Measurements from ENCODE around the gene AASDHPPT. TPM values are rescaled to one million over a fixed set of nuclear protein-coding genes. Genes with fewer than 3 reads are reported as not detected.
"Not testable (repeated sequence)": the region's sequence is repeated elsewhere in the genome, so short reads cannot be mapped to it uniquely, and the experiment has no call there.

The AASDHPPT gene
- total RNA-seq, 1 donor from 2014 or later = 109 TPM

GRCh38 chr11:106032861-106033260 lies 44.6 kb upstream of the AASDHPPT start:
- no peak overlapping the region for H3K4me3 Mint-ChIP-seq (ENCODE audit: unreplicated experiment)
- no peaks in the 10 kb centered on the region for H3K36me3 Mint-ChIP-seq (ENCODE audit: unreplicated experiment)
- H3K9me3 Mint-ChIP-seq (ENCODE audit: unreplicated experiment) = no peaks in the 10 kb centered on the region
- no peaks in the 10 kb centered on the region for H3K27me3 Mint-ChIP-seq (ENCODE audit: unreplicated experiment)
- H3K4me1 Mint-ChIP-seq (ENCODE audit: low read depth, unreplicated experiment) = peaks cover 2% of the 10 kb centered on the region
- no peak overlapping the region for H3K27ac Mint-ChIP-seq (ENCODE audit: unreplicated experiment)
- DNase-seq = no peak
- TF ChIP-seq, protein P1, sequence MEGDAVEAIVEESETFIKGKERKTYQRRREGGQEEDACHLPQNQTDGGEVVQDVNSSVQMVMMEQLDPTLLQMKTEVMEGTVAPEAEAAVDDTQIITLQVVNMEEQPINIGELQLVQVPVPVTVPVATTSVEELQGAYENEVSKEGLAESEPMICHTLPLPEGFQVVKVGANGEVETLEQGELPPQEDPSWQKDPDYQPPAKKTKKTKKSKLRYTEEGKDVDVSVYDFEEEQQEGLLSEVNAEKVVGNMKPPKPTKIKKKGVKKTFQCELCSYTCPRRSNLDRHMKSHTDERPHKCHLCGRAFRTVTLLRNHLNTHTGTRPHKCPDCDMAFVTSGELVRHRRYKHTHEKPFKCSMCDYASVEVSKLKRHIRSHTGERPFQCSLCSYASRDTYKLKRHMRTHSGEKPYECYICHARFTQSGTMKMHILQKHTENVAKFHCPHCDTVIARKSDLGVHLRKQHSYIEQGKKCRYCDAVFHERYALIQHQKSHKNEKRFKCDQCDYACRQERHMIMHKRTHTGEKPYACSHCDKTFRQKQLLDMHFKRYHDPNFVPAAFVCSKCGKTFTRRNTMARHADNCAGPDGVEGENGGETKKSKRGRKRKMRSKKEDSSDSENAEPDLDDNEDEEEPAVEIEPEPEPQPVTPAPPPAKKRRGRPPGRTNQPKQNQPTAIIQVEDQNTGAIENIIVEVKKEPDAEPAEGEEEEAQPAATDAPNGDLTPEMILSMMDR (IDR thresholded peaks at IDR 0.05; ENCODE audit: partially characterized antibody, unreplicated experiment) = no peak

GRCh38 chr11:106043540-106043939 lies 33.9 kb upstream of the AASDHPPT start:
- Mint-ChIP-seq H3K27ac (ENCODE audit: unreplicated experiment) (no peak overlapping the region), H3K27me3 (ENCODE audit: unreplicated experiment) (no peaks in the 10 kb centered on the region), H3K36me3 (ENCODE audit: unreplicated experiment) (no peaks in the 10 kb centered on the region), H3K4me3 (ENCODE audit: unreplicated experiment) (no peak overlapping the region), H3K4me1 (ENCODE audit: low read depth, unreplicated experiment) (peaks cover 6% of the 10 kb centered on the region), H3K9me3 (ENCODE audit: unreplicated experiment) (peaks cover 2% of the 10 kb centered on the region)
- TF ChIP-seq, protein P1 (IDR thresholded peaks at IDR 0.05; ENCODE audit: partially characterized antibody, unreplicated experiment) = no peak
- DNase-seq = no peak

- no peak overlapping the region for H3K4me3 Mint-ChIP-seq (ENCODE audit: unreplicated experiment)
- H3K27me3 Mint-ChIP-seq (ENCODE audit: unreplicated experiment) = no peaks in the 10 kb centered on the region
- DNase-seq = no peak
Measured at GRCh38 chr11:106047631-106048030, 29.8 kb upstream of the AASDHPPT start.

DNA sequence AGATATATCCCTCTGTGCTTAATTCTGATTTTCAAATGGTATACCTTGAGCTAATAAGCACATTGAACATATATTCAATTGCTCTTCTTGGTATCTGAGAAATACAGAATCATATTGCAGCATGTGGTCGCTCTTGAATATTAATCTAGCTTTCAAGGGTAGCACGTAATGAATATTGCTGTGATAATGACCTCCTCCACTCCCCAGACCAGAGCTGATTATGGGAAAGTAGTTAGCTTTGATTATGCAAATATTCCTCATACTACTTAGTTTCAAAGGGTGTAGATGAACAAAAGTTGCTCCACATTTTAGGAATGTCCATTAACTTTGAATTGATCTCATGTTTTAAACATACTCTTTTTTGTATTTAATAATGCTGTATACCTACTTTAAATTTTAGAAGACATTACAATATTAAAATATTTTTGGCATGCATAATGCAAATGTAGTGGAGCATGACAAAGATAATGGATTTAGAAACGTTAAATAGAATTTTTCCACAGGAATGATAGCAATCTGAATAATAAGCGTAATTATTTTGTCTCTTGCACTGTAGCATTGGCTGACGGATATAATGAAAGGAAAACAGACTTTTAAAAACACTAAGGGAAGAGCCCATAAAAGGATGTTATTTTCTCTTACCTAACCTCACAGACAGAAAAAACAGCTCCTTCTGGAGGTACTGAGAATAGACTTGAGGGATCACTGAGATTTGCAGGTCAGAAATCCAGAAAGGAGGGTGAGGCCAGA lies 27.6 kb upstream of the AASDHPPT start:
- Mint-ChIP-seq H3K27me3 (ENCODE audit: unreplicated experiment) (no peaks in the 10 kb centered on the region), H3K27ac (ENCODE audit: unreplicated experiment) (no peak overlapping the region), H3K36me3 (ENCODE audit: unreplicated experiment) (no peaks in the 10 kb centered on the region), H3K4me1 (ENCODE audit: low read depth, unreplicated experiment) (no peaks in the 10 kb centered on the region), H3K9me3 (ENCODE audit: unreplicated experiment) (no peaks in the 10 kb centered on the region), H3K4me3 (ENCODE audit: unreplicated experiment) (no peak overlapping the region)
- no peak for DNase-seq
- TF ChIP-seq, protein P1 (IDR thresholded peaks at IDR 0.05; ENCODE audit: partially characterized antibody, unreplicated experiment) = no peak

More at GRCh38 chr11:106047631-106048030, 29.8 kb upstream of the AASDHPPT start:
- H3K36me3 Mint-ChIP-seq (ENCODE audit: unreplicated experiment) = no peaks in the 10 kb centered on the region
- no peaks in the 10 kb centered on the region for H3K9me3 Mint-ChIP-seq (ENCODE audit: unreplicated experiment)
- TF ChIP-seq, protein P1 (IDR thresholded peaks at IDR 0.05; ENCODE audit: partially characterized antibody, unreplicated experiment) = no peak
- H3K27ac Mint-ChIP-seq (ENCODE audit: unreplicated experiment) = no peak overlapping the region
- peaks cover 2% of the 10 kb centered on the region for H3K4me1 Mint-ChIP-seq (ENCODE audit: low read depth, unreplicated experiment)

- TF ChIP-seq, protein P1 (IDR thresholded peaks at IDR 0.05; ENCODE audit: partially characterized antibody, unreplicated experiment) = no peak
- Mint-ChIP-seq H3K36me3 (ENCODE audit: unreplicated experiment) (no peaks in the 10 kb centered on the region), H3K27ac (ENCODE audit: unreplicated experiment) (no peak overlapping the region), H3K9me3 (ENCODE audit: unreplicated experiment) (no peaks in the 10 kb centered on the region), H3K4me3 (ENCODE audit: unreplicated experiment) (no peak overlapping the region), H3K4me1 (ENCODE audit: low read depth, unreplicated experiment) (no peaks in the 10 kb centered on the region), H3K27me3 (ENCODE audit: unreplicated experiment) (no peaks in the 10 kb centered on the region)
- no peak for DNase-seq
Measured at GRCh38 chr11:106051103-106051502, 26.4 kb upstream of the AASDHPPT start.

DNA sequence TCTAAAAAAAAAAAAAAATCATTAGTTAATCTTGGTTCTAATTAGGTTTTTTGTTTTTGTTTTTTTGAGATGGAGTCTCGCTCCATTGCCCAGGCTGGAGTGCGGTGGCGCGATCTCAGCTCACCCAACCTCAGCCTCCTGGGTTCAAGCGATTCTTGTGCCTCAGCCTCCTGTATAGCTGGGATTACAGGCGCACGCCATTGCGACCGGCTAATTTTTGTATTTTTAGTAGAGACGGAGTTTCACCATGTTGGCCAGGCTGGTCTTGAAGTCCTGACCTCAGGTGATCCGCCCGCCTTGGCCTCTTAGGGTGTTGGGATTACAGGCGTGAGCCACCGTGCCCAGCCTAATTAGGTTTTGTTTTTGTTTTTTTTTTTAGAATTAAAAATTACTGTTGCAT lies 19.1 kb upstream of the AASDHPPT start:
- H3K4me1 Mint-ChIP-seq (ENCODE audit: low read depth, unreplicated experiment); H3K9me3 Mint-ChIP-seq (ENCODE audit: unreplicated experiment): not testable (repeated sequence)

More for the DNA sequence above, 19.1 kb upstream of the AASDHPPT start:
- H3K27me3 Mint-ChIP-seq (ENCODE audit: unreplicated experiment); DNase-seq; H3K36me3 Mint-ChIP-seq (ENCODE audit: unreplicated experiment); H3K4me3 Mint-ChIP-seq (ENCODE audit: unreplicated experiment); H3K27ac Mint-ChIP-seq (ENCODE audit: unreplicated experiment): not testable (repeated sequence)
